SK-N-MC (cell line): ENCODE data around the gene DIP2C.

Experiments
- EZH2 ChIP-seq: fragments of 200-600 bp; sonication (generic); IDR thresholded peaks from one replicate; pipeline ENCODE4 v1.6.1; 2017; ENCODE audit warnings: antibody characterized with exemption
- FOXP2 ChIP-seq: optimal IDR thresholded peaks from 2 replicates; pipeline ENCODE3; 2011; ENCODE audit warnings: mild to moderate bottlenecking, moderate library complexity; ENCODE audit not compliant: insufficient read depth; ENCODE audit errors: extremely low read length, control extremely low read depth
- POLR2AphosphoS5 ChIP-seq: IDR thresholded peaks from 2 replicates; pipeline ENCODE4 v1.6.1; 2012; ENCODE audit warnings: mild to moderate bottlenecking, low read depth, low read length, borderline replicate concordance

- TF ChIP-seq EZH2 (no peak), POLR2AphosphoS5 (no peak), FOXP2 (no peak)
Observed at GRCh38 chr10:404346-404745, 285.1 kb downstream of the DIP2C start.
